ENCODE measurements around the gene KIFAP3. TPM values are rescaled to one million over a fixed set of nuclear protein-coding genes. Genes with fewer than 3 reads are reported as not detected.

Gene KIFAP3
- total RNA-seq, 2 experiments from 2014 or later, result 10.5 to 12.5 TPM

DNA sequence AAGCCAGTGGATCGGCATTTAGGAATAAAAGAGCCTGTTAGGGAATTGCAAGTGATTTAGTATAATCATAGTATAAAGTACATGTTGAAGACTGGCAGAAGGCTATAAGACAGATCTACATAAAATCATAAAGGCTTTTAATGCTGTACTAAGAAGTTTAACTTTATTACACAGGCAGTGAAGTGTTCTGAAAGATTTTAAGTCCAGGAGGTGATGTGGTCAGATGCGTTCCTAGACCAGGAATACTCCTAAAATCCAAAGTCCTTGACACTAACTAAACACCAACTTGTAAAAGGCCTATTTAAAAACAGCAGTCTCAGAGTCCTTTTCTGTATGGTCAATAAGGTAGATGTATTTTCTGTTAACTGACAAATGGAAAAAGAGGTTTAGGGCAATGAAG lies 57.0 kb downstream of the KIFAP3 start:
- Histone ChIP-seq H2AFZ (ENCODE audit: low read length) (no peak overlapping the region), H3K4me3 (ENCODE audit: low read depth, low read length, poor library complexity, severe bottlenecking) (no peak overlapping the region), H3K9me3 (ENCODE audit: low read length) (no peaks in the 10 kb centered on the region), H4K20me1 (ENCODE audit: insufficient read depth, low read length) (no peaks in the 10 kb centered on the region), H3K27ac (ENCODE audit: low read depth, low read length, poor library complexity, severe bottlenecking) (no peak overlapping the region), H3K4me2 (ENCODE audit: low read length) (no peak overlapping the region), H3K9me2 (ENCODE audit: insufficient read depth, low read length) (0 out of 2 replicates have a peak, but pooled peaks cover 2% of the 10 kb centered on the region), H3K36me3 (ENCODE audit: insufficient read depth, low read length) (no peaks in the 10 kb centered on the region), H3K4me1 (ENCODE audit: insufficient read depth, low read length, poor library complexity, severe bottlenecking) (no peaks in the 10 kb centered on the region), H3K79me2 (ENCODE audit: insufficient read depth, low read depth, low read length) (no peaks in the 10 kb centered on the region)
- ChIA-PET CTCF (ENCODE audit: unreplicated experiment) (no interaction called here), POLR2A (no interaction called here)
- no peak for DNase-seq (ENCODE audit: low spot score)
- BruUV-seq (replicated peaks), result no TSS peak
- TF ChIP-seq EZH2phosphoT487 (IDR thresholded peaks at IDR 0.05; ENCODE audit: borderline replicate concordance, low read depth, low read length), result no peak
- TF ChIP-seq, protein P1, sequence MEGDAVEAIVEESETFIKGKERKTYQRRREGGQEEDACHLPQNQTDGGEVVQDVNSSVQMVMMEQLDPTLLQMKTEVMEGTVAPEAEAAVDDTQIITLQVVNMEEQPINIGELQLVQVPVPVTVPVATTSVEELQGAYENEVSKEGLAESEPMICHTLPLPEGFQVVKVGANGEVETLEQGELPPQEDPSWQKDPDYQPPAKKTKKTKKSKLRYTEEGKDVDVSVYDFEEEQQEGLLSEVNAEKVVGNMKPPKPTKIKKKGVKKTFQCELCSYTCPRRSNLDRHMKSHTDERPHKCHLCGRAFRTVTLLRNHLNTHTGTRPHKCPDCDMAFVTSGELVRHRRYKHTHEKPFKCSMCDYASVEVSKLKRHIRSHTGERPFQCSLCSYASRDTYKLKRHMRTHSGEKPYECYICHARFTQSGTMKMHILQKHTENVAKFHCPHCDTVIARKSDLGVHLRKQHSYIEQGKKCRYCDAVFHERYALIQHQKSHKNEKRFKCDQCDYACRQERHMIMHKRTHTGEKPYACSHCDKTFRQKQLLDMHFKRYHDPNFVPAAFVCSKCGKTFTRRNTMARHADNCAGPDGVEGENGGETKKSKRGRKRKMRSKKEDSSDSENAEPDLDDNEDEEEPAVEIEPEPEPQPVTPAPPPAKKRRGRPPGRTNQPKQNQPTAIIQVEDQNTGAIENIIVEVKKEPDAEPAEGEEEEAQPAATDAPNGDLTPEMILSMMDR (conservative IDR thresholded peaks at IDR 0.05; ENCODE audit: low read length), result no peak
- intact Hi-C loops (cut with micrococcal nuclease; ENCODE audit: unreplicated experiment), result no loop called here

DNA sequence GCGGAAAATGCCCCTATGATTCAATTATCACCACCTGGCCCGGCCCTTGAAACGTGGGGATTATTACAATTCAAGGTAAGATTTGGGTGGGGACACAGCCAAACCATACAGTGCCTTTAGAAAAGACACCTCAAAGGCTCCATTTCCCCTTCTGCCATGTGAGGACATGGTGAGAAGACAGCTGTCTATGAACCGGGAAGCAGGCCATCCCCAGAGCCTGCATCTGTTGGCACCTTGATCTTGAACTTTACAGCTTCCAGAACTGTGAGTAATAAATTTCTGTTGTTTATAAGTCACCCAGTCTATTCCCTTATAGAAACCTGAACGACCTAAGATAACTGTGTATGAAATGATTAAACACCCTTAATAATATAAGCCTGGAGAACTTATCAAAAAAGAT lies 61.6 kb downstream of the KIFAP3 start:
- BruUV-seq (replicated peaks), result no TSS peak
- intact Hi-C loops (cut with micrococcal nuclease; ENCODE audit: unreplicated experiment), result no loop called here
- CTCF ChIA-PET (ENCODE audit: unreplicated experiment), result no interaction called here

DNA sequence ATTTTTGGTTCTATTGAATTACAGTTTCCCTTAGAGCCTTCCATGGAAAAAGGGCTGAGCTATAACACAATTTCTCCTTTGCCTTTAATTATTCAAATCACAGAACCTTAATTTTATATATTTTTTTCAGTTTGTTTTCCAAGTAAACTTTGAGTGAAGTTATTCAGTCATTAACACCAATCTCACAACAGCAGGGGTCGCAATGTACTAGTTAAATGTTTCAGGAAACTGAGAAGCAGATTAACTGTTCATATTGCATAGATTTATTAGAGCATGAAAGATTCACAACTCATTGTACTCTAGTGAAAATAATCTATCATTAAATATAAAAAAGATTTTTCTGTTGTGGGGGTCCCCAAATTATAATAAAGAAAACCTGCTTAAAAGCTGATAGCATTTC lies 64.1 kb downstream of the KIFAP3 start:
- Histone ChIP-seq H4K20me1 (ENCODE audit: insufficient read depth, low read length) (no peaks in the 10 kb centered on the region), H3K4me1 (ENCODE audit: insufficient read depth, low read length, poor library complexity, severe bottlenecking) (no peaks in the 10 kb centered on the region), H3K9me3 (ENCODE audit: low read length) (no peaks in the 10 kb centered on the region), H2AFZ (ENCODE audit: low read length) (no peak overlapping the region), H3K4me2 (ENCODE audit: low read length) (no peak overlapping the region), H3K36me3 (ENCODE audit: insufficient read depth, low read length) (no peaks in the 10 kb centered on the region), H3K79me2 (ENCODE audit: insufficient read depth, low read depth, low read length) (no peaks in the 10 kb centered on the region), H3K4me3 (ENCODE audit: low read depth, low read length, poor library complexity, severe bottlenecking) (no peak overlapping the region), H3K9me2 (ENCODE audit: insufficient read depth, low read length) (no peaks in the 10 kb centered on the region), H3K27ac (ENCODE audit: low read depth, low read length, poor library complexity, severe bottlenecking) (no peak overlapping the region)
- CTCF ChIA-PET (ENCODE audit: unreplicated experiment), result no interaction called here
- TF ChIP-seq, protein P1 (conservative IDR thresholded peaks at IDR 0.05; ENCODE audit: low read length), result peak; percentile 80
- no peak for TF ChIP-seq EZH2phosphoT487 (IDR thresholded peaks at IDR 0.05; ENCODE audit: borderline replicate concordance, low read depth, low read length)
- no TSS peak for BruUV-seq (replicated peaks)
- intact Hi-C loops (cut with micrococcal nuclease; ENCODE audit: unreplicated experiment), result no loop called here
- DNase-seq (ENCODE audit: low spot score), result peak; percentile 54
- POLR2A ChIA-PET, result interaction anchor here (0.7 to 0.8 kb wide), 2 partner anchors 20 to 42 kb away, joined by 3 read pairs; no protein-coding TSS in a partner anchor

More for the DNA sequence above, 61.6 kb downstream of the KIFAP3 start:
- no peak for TF ChIP-seq EZH2phosphoT487 (IDR thresholded peaks at IDR 0.05; ENCODE audit: borderline replicate concordance, low read depth, low read length)
- TF ChIP-seq, protein P1 (conservative IDR thresholded peaks at IDR 0.05; ENCODE audit: low read length), result no peak
- Histone ChIP-seq H3K79me2 (ENCODE audit: insufficient read depth, low read depth, low read length) (no peaks in the 10 kb centered on the region), H2AFZ (ENCODE audit: low read length) (no peak overlapping the region), H3K9me2 (ENCODE audit: insufficient read depth, low read length) (no peaks in the 10 kb centered on the region), H3K4me1 (ENCODE audit: insufficient read depth, low read length, poor library complexity, severe bottlenecking) (no peaks in the 10 kb centered on the region), H3K27ac (ENCODE audit: low read depth, low read length, poor library complexity, severe bottlenecking) (no peak overlapping the region), H3K4me2 (ENCODE audit: low read length) (no peak overlapping the region), H3K36me3 (ENCODE audit: insufficient read depth, low read length) (no peaks in the 10 kb centered on the region), H4K20me1 (ENCODE audit: insufficient read depth, low read length) (no peaks in the 10 kb centered on the region), H3K4me3 (ENCODE audit: low read depth, low read length, poor library complexity, severe bottlenecking) (no peak overlapping the region), H3K9me3 (ENCODE audit: low read length) (no peaks in the 10 kb centered on the region)
- DNase-seq (ENCODE audit: low spot score), result no peak
- POLR2A ChIA-PET, result interaction anchor here (0.6 kb wide), 1 partner anchor 14 kb away, joined by 3 read pairs; no protein-coding TSS in a partner anchor

All from OCI-LY7 (cell line).